CD4-positive, CD25-positive, alpha-beta regulatory T cell (primary cell): Measurements from ENCODE around the gene LAIR2. TPM values are rescaled to one million over a fixed set of nuclear protein-coding genes. Genes with fewer than 3 reads are reported as not detected.
A peak's percentile ranks its signal among the peaks of the same experiment; 100 is the strongest.
"Not testable (repeated sequence)": the region's sequence is repeated elsewhere in the genome, so short reads cannot be mapped to it uniquely, and the experiment has no call there.

Experiments
- ATAC-seq, 2 donors: fragments of 150-1000 bp; cut with Tn5 transposase; one replicate each; pipeline ENCODE4 v1.10.0; 2021; ENCODE audit warnings: low read depth in 2 of 2, moderate number of reproducible peaks in 2 of 2, moderate library complexity in 1 of 2
- DNase-seq, 3 donors: peaks; one replicate each; pipeline versions ENCODE4 v3.0.0 to v3.0.0-alpha.2; 2012 to 2022; ENCODE audit warnings: mixed read lengths in 1 of 3
- H3K27ac ChIP-seq: one replicate; pipeline ENCODE4 v1.7.0; 2013; ENCODE audit warnings: mild to moderate bottlenecking, low read length; ENCODE audit not compliant: insufficient read depth, poor library complexity, severe bottlenecking
- H3K27me3 ChIP-seq: one replicate; pipeline ENCODE4 v1.7.0; 2013; ENCODE audit warnings: low read length; ENCODE audit not compliant: control insufficient read depth, insufficient read depth
- H3K36me3 ChIP-seq: one replicate; pipeline ENCODE4 v1.7.0; 2013; ENCODE audit warnings: mild to moderate bottlenecking, low read length, moderate library complexity; ENCODE audit not compliant: control insufficient read depth, insufficient read depth
- H3K4me1 ChIP-seq: 2 replicates; pipeline ENCODE4 v1.7.0; 2013; ENCODE audit warnings: mild to moderate bottlenecking, low read length; ENCODE audit not compliant: insufficient read depth, control insufficient read depth, poor library complexity, severe bottlenecking
- H3K4me3 ChIP-seq: one replicate; pipeline ENCODE4 v1.7.0; 2013; ENCODE audit warnings: low read depth, mild to moderate bottlenecking, low read length, moderate library complexity
- H3K9me3 ChIP-seq, 2 experiments: 1 replicate in 1 of 2; 2 replicates in 1 of 2; pipeline ENCODE4 v1.7.0; 2013; ENCODE audit warnings: low read length in 2 of 2, mild to moderate bottlenecking in 1 of 2, moderate library complexity in 1 of 2; ENCODE audit not compliant: control insufficient read depth in 2 of 2
- H3K27ac Mint-ChIP-seq, 3 donors: one replicate each; pipeline ENCODE4 v1.8.0; 2020 to 2022; ENCODE audit warnings: mild to moderate bottlenecking in 3 of 3, mixed read lengths in 3 of 3, moderate library complexity in 2 of 3
- H3K27me3 Mint-ChIP-seq: one replicate; pipeline ENCODE4 v1.8.0; 2022; ENCODE audit warnings: mild to moderate bottlenecking, mixed read lengths
- H3K36me3 Mint-ChIP-seq: one replicate; pipeline ENCODE4 v1.8.0; 2020; ENCODE audit warnings: mixed read lengths
- H3K4me1 Mint-ChIP-seq, 4 donors: one replicate each; pipeline ENCODE4 v1.8.0; 2020 to 2022; ENCODE audit warnings: mixed read lengths in 4 of 4, mild to moderate bottlenecking in 1 of 4
- H3K4me3 Mint-ChIP-seq, 4 donors: one replicate each; pipeline ENCODE4 v1.8.0; 2020 to 2022; ENCODE audit warnings: mild to moderate bottlenecking in 4 of 4, mixed read lengths in 4 of 4, moderate library complexity in 3 of 4
- H3K9me3 Mint-ChIP-seq, 7 donors: one replicate each; pipeline ENCODE4 v1.8.0; 2020 to 2022; ENCODE audit warnings: mixed read lengths in 7 of 7, mild to moderate bottlenecking in 3 of 7, moderate library complexity in 2 of 7
- polyA plus RNA-seq, 4 donors: library from polyadenylated mRNA; unstranded; fragments of 300-500 nt; fragmentation: Illumina TruSeq; gene quantifications; one replicate each; pipeline ENCODE4 v1.2.3, GENCODE V29; 2021
- total RNA-seq: library from RNA; stranded (reverse); gene quantifications from one replicate; pipeline ENCODE4 v1.2.3, GENCODE V29; 2022

LAIR2 gene
- total and polyA plus RNA-seq, 5 donors from 2014 or later = 62.2 to 365 (median 145) TPM

GRCh38 chr19:54492568-54492967, 10.1 kb upstream of the LAIR2 start:
- H3K9me3 Mint-ChIP-seq = no peaks in the 10 kb centered on the region
- ATAC-seq = no peak

GRCh38 chr19:54493056-54493455, 9.6 kb upstream of the LAIR2 start:
- peaks cover 7 to 18% (median 13%) of the 10 kb centered on the region in 4 donors for H3K4me1 Mint-ChIP-seq
- H3K36me3 Mint-ChIP-seq, H3K9me3 ChIP-seq, DNase-seq, H3K36me3 ChIP-seq, H3K4me1 ChIP-seq, H3K27me3 ChIP-seq, H3K27ac Mint-ChIP-seq, ATAC-seq, H3K27ac ChIP-seq, H3K9me3 Mint-ChIP-seq, H3K4me3 Mint-ChIP-seq, H3K4me3 ChIP-seq: not testable (repeated sequence)
- H3K27me3 Mint-ChIP-seq = peaks cover 34% of the 10 kb centered on the region

More at GRCh38 chr19:54492568-54492967, 10.1 kb upstream of the LAIR2 start:
- H3K27me3 Mint-ChIP-seq = peaks cover 29% of the 10 kb centered on the region
- H3K36me3 Mint-ChIP-seq = no peaks in the 10 kb centered on the region
- Histone ChIP-seq H3K27ac (no peak overlapping the region), H3K36me3 (no peaks in the 10 kb centered on the region), H3K4me1 (peaks cover under 1% of the 10 kb centered on the region), H3K4me3 (no peak overlapping the region), H3K27me3 (peaks cover 3% of the 10 kb centered on the region), H3K9me3 (no peaks in the 10 kb centered on the region)
- H3K4me3 Mint-ChIP-seq = no peak overlapping the region
- no peak overlapping the region for H3K27ac Mint-ChIP-seq
- peaks cover 5 to 13% (median 9%) of the 10 kb centered on the region in 4 donors for H3K4me1 Mint-ChIP-seq
- DNase-seq = no peak

- H3K4me3 Mint-ChIP-seq = no peak overlapping the region
- Histone ChIP-seq H3K27me3 (peaks cover 3% of the 10 kb centered on the region), H3K9me3 (no peaks in the 10 kb centered on the region), H3K4me1 (peaks cover 4% of the 10 kb centered on the region), H3K36me3 (no peaks in the 10 kb centered on the region), H3K4me3 (no peak overlapping the region), H3K27ac (no peak overlapping the region)
- DNase-seq (no peak), ATAC-seq (no peak)
- H3K4me1 Mint-ChIP-seq = peaks cover 7 to 28% (median 14%) of the 10 kb centered on the region in 4 donors
- H3K36me3 Mint-ChIP-seq = no peaks in the 10 kb centered on the region
- no peaks in the 10 kb centered on the region for H3K9me3 Mint-ChIP-seq
- H3K27me3 Mint-ChIP-seq = peaks cover 33% of the 10 kb centered on the region
- H3K27ac Mint-ChIP-seq = no peak overlapping the region
Observed at GRCh38 chr19:54493967-54494585, 8.6 kb upstream of the LAIR2 start.

- not testable (repeated sequence) for DNase-seq, ATAC-seq, H3K27me3 ChIP-seq, H3K4me1 ChIP-seq, H3K36me3 Mint-ChIP-seq, H3K4me3 Mint-ChIP-seq, H3K36me3 ChIP-seq, H3K9me3 ChIP-seq, H3K9me3 Mint-ChIP-seq, H3K27ac Mint-ChIP-seq, H3K27ac ChIP-seq, H3K4me3 ChIP-seq
- Mint-ChIP-seq H3K27me3 (peaks cover 29% of the 10 kb centered on the region), H3K4me1 (peaks cover 7 to 31% (median 14%) of the 10 kb centered on the region in 4 donors)
Observed at GRCh38 chr19:54495284-54495683, 7.3 kb upstream of the LAIR2 start.

- Mint-ChIP-seq H3K4me1 (peaks cover 11 to 42% (median 20%) of the 10 kb centered on the region in 4 donors), H3K4me3 (peak overlapping the region; percentile 4 to 68 (median 42)), H3K27me3 (peaks cover 26% of the 10 kb centered on the region), H3K27ac (peak overlapping the region in 2 of 3 donors; percentile 62 to 75)
- H3K36me3 ChIP-seq, H3K9me3 ChIP-seq, H3K36me3 Mint-ChIP-seq, H3K27me3 ChIP-seq, H3K27ac ChIP-seq, H3K9me3 Mint-ChIP-seq: not testable (repeated sequence)
- Histone ChIP-seq H3K4me1 (peaks cover 10% of the 10 kb centered on the region), H3K4me3 (peak overlapping the region; percentile 54)
- DNase-seq = peak in 1 of 3 donors; percentile 54
- ATAC-seq = peak; percentile 44 to 61
Observed at GRCh38 chr19:54497747-54498450, 4.7 kb upstream of the LAIR2 start.

- not testable (repeated sequence) for H3K27ac ChIP-seq, H3K9me3 ChIP-seq, H3K36me3 Mint-ChIP-seq, H3K27ac Mint-ChIP-seq, ATAC-seq, DNase-seq, H3K27me3 ChIP-seq, H3K36me3 ChIP-seq, H3K9me3 Mint-ChIP-seq
- peaks cover 11% of the 10 kb centered on the region for H3K4me1 ChIP-seq
- peaks cover 11 to 47% (median 20%) of the 10 kb centered on the region in 4 donors for H3K4me1 Mint-ChIP-seq
- H3K4me3 Mint-ChIP-seq = peak overlapping the region in 1 of 4 donors; percentile 68
- H3K4me3 ChIP-seq = peak overlapping the region; percentile 24
- H3K27me3 Mint-ChIP-seq = peaks cover 26% of the 10 kb centered on the region
Observed at GRCh38 chr19:54498451-54498772, 4.2 kb upstream of the LAIR2 start.

- H3K36me3 Mint-ChIP-seq, ATAC-seq, H3K9me3 ChIP-seq, H3K27me3 ChIP-seq, H3K36me3 ChIP-seq, DNase-seq, H3K27me3 Mint-ChIP-seq, H3K9me3 Mint-ChIP-seq: not testable (repeated sequence)
- Histone ChIP-seq H3K4me1 (peaks cover 39% of the 10 kb centered on the region), H3K27ac (peak overlapping the region; percentile 68), H3K4me3 (peak overlapping the region; percentile 13)
- peak overlapping the region in 2 of 3 donors; percentile 50 to 59 for H3K27ac Mint-ChIP-seq
- peaks cover 12 to 66% (median 25%) of the 10 kb centered on the region in 4 donors for H3K4me1 Mint-ChIP-seq
- peak overlapping the region in 3 of 4 donors; percentile 49 to 68 (median 67) for H3K4me3 Mint-ChIP-seq
Observed at GRCh38 chr19:54505542-54505941, 2.9 kb downstream of the LAIR2 start.

GRCh38 chr19:54506079-54506478, 3.4 kb downstream of the LAIR2 start:
- Histone ChIP-seq H3K4me1 (peaks cover 39% of the 10 kb centered on the region), H3K4me3 (peak overlapping the region; percentile 73), H3K27me3 (no peaks in the 10 kb centered on the region), H3K9me3 (no peaks in the 10 kb centered on the region), H3K36me3 (no peaks in the 10 kb centered on the region), H3K27ac (peak overlapping the region; percentile 68)
- H3K9me3 Mint-ChIP-seq = no peaks in the 10 kb centered on the region
- H3K36me3 Mint-ChIP-seq = peaks cover 4% of the 10 kb centered on the region
- DNase-seq = no peak
- H3K4me3 Mint-ChIP-seq = peak overlapping the region; percentile 58 to 84 (median 65)
- peak overlapping the region; percentile 50 to 95 (median 88) for H3K27ac Mint-ChIP-seq
- no peak for ATAC-seq
- H3K4me1 Mint-ChIP-seq = peaks cover 12 to 66% (median 25%) of the 10 kb centered on the region in 4 donors
- H3K27me3 Mint-ChIP-seq = no peaks in the 10 kb centered on the region
